ENCODE results near the gene NNMT. TPM values are rescaled to one million over a fixed set of nuclear protein-coding genes. Genes with fewer than 3 reads are reported as not detected.

Gene NNMT
- total RNA-seq, 2 donors from 2014 or later: 59.3 to 63.2 TPM

DNA sequence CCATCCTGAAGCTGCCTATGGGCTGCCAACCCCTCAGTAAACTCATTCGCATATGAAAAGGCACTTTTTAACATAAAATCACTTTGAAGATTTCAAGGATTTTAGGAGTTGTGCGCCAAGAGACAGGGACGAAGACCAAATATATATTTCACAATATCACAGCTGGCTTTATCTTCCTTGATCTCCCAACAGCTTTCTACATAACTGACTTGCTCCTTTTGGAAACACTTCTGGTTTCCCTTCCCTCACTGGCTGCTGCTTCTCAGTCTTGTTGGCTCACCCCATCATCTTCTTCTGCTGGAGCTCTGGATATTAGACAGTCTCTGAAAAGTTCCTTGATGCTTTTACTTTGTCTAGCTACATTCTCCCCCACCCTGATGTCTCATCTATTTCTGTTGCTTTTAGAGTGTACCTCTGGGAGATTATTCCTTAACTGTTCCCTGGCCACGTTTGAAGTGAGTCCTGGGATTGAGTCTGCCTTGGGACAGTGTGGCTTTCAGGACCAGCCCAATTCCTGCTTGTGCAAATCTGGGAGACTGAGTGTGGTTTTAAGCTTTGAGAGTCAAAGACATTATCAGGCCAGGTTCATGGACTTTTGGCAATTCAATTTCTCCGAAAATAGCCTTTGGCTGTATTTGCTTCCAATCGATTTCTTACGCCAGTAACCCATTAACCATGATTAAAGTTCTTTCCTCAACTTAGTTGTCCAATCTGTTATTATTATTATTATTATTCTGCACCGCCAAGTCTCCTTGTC, 30.9 kb upstream of the NNMT start:
- 73% methylated on average over 8 of the region's 8 CpGs for WGBS
- intact Hi-C loops (cut with DNase I): no loop called here
- TF ChIP-seq POLR2AphosphoS5 (IDR thresholded peaks at IDR 0.05): no peak
- no peak for TF ChIP-seq POLR2A (IDR thresholded peaks at IDR 0.05)
- Histone ChIP-seq H3K4me3 (no peak overlapping the region), H3K27me3 (replicated peaks; ENCODE audit: insufficient read depth) (no peaks in the 10 kb centered on the region), H3K4me1 (replicated peaks) (peaks cover 4% of the 10 kb centered on the region), H3K36me3 (no peaks in the 10 kb centered on the region), H3K9me3 (no peaks in the 10 kb centered on the region), H3K27ac (no peak overlapping the region)
- no peak for DNase-seq (ENCODE audit: low spot score)

DNA sequence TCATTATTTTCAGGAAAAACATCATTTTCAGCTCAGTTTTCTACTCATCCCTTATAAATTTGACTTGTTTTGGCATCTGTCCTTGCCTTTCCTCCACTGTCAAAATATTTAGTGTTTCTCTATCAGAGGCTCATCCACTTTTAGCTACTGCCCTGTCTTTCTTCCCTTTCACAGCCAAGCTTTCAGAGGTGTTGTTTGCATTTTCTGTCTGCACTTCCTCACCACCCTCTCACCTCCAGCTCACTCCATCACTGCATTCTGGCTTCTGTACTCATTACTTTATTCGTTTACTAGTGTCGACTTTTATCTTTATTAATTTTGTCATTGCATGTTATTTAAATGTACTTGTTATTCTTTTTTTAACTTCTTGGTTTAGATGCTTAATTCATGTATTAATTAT, 26.7 kb upstream of the NNMT start:
- no peak overlapping the region for H3K27ac ChIP-seq
- H3K4me3 ChIP-seq: no peak overlapping the region
- intact Hi-C loops (cut with DNase I): no loop called here
- no peaks in the 10 kb centered on the region for H3K4me1 ChIP-seq (replicated peaks)
- H3K9me3 ChIP-seq: no peaks in the 10 kb centered on the region
- H3K27me3 ChIP-seq (replicated peaks; ENCODE audit: insufficient read depth): no peaks in the 10 kb centered on the region
- H3K36me3 ChIP-seq: no peaks in the 10 kb centered on the region
- TF ChIP-seq POLR2A (IDR thresholded peaks at IDR 0.05) (no peak), POLR2AphosphoS5 (IDR thresholded peaks at IDR 0.05) (no peak)
- TF ChIP-seq, protein P1, sequence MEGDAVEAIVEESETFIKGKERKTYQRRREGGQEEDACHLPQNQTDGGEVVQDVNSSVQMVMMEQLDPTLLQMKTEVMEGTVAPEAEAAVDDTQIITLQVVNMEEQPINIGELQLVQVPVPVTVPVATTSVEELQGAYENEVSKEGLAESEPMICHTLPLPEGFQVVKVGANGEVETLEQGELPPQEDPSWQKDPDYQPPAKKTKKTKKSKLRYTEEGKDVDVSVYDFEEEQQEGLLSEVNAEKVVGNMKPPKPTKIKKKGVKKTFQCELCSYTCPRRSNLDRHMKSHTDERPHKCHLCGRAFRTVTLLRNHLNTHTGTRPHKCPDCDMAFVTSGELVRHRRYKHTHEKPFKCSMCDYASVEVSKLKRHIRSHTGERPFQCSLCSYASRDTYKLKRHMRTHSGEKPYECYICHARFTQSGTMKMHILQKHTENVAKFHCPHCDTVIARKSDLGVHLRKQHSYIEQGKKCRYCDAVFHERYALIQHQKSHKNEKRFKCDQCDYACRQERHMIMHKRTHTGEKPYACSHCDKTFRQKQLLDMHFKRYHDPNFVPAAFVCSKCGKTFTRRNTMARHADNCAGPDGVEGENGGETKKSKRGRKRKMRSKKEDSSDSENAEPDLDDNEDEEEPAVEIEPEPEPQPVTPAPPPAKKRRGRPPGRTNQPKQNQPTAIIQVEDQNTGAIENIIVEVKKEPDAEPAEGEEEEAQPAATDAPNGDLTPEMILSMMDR (IDR thresholded peaks at IDR 0.05): no peak
- WGBS: 88% methylated on average over 2 of the region's 2 CpGs
- DNase-seq (ENCODE audit: low spot score): no peak

GRCh38 chr11:114270531-114271270, 25.5 kb upstream of the NNMT start:
- 94% methylated on average over 5 of the region's 5 CpGs for WGBS
- intact Hi-C loops (cut with DNase I): no loop called here
- Histone ChIP-seq H3K4me3 (no peak overlapping the region), H3K27ac (no peak overlapping the region), H3K9me3 (no peaks in the 10 kb centered on the region), H3K27me3 (replicated peaks; ENCODE audit: insufficient read depth) (no peaks in the 10 kb centered on the region), H3K4me1 (replicated peaks) (no peaks in the 10 kb centered on the region), H3K36me3 (no peaks in the 10 kb centered on the region)
- no peak for DNase-seq (ENCODE audit: low spot score)
- no peak for TF ChIP-seq POLR2A (IDR thresholded peaks at IDR 0.05)
- TF ChIP-seq POLR2AphosphoS5 (IDR thresholded peaks at IDR 0.05): no peak
- TF ChIP-seq, protein P1 (IDR thresholded peaks at IDR 0.05): no peak

GRCh38 chr11:114271316-114271715, 24.9 kb upstream of the NNMT start:
- Histone ChIP-seq H3K4me1 (replicated peaks) (no peaks in the 10 kb centered on the region), H3K36me3 (no peaks in the 10 kb centered on the region), H3K4me3 (no peak overlapping the region), H3K27ac (no peak overlapping the region), H3K27me3 (replicated peaks; ENCODE audit: insufficient read depth) (no peaks in the 10 kb centered on the region), H3K9me3 (no peaks in the 10 kb centered on the region)
- TF ChIP-seq POLR2A (IDR thresholded peaks at IDR 0.05) (no peak), POLR2AphosphoS5 (IDR thresholded peaks at IDR 0.05) (no peak)
- TF ChIP-seq, protein P1 (IDR thresholded peaks at IDR 0.05): no peak
- DNase-seq (ENCODE audit: low spot score): no peak
- intact Hi-C loops (cut with DNase I): no loop called here
- WGBS: 63% methylated on average over 2 of the region's 2 CpGs

DNA sequence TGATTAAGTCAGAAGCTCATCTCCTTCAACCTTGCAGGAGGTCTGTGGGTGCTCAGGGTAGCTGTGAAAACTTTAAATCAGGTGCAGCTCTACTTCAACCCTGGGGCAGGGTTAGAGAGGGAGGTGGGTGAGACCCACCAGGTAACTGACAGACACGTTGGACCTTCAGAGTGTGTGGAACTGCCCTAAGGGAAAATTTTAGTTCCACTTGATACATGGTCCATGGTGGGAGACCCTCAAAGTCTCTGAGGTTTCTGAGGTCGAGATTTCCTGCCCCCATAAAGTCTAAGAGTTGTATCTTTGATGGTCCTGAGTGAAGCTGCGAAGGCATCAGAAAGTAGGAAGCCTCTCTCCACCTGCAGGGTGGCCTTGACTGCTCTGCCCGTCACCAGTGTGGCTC, 23.9 kb upstream of the NNMT start:
- TF ChIP-seq, protein P1 (IDR thresholded peaks at IDR 0.05): no peak
- TF ChIP-seq POLR2AphosphoS5 (IDR thresholded peaks at IDR 0.05) (no peak), POLR2A (IDR thresholded peaks at IDR 0.05) (no peak)
- intact Hi-C loops (cut with DNase I): no loop called here
- H3K4me3 ChIP-seq: no peak overlapping the region
- H3K36me3 ChIP-seq: no peaks in the 10 kb centered on the region
- DNase-seq (ENCODE audit: low spot score): no peak
- H3K27me3 ChIP-seq (replicated peaks; ENCODE audit: insufficient read depth): no peaks in the 10 kb centered on the region
- no peak overlapping the region for H3K27ac ChIP-seq
- no peaks in the 10 kb centered on the region for H3K4me1 ChIP-seq (replicated peaks)
- 84% methylated on average over 4 of the region's 4 CpGs for WGBS
- no peaks in the 10 kb centered on the region for H3K9me3 ChIP-seq

Measured in prostate gland (tissue), 2 donors.